ENCODE data around the gene CD53.

The CD53 gene

GRCh38 chr1:110856410-110856809 is 16.5 kb upstream of the CD53 start:
- Histone ChIP-seq H3K9ac (ENCODE audit: low read length) (no peak overlapping the region), H2BK120ac (ENCODE audit: low read depth, low read length) (no peak overlapping the region), H3K36me3 (ENCODE audit: control insufficient read depth in 1 of 2, insufficient read depth in 2 of 2, low read depth in 1 of 2, low read length in 2 of 2) (no peaks in the 10 kb centered on the region), H2AFZ (ENCODE audit: low read depth, low read length) (no peak overlapping the region), H3K79me1 (replicated peaks; ENCODE audit: low read length, poor library complexity, severe bottlenecking) (no peaks in the 10 kb centered on the region), H2BK12ac (ENCODE audit: low read length in 2 of 2) (no peak overlapping the region), H3K4me2 (ENCODE audit: low read length, poor library complexity, severe bottlenecking) (no peak overlapping the region), H3K9me3 (ENCODE audit: control insufficient read depth, low read length) (no peaks in the 10 kb centered on the region), H2AK5ac (ENCODE audit: low read length, severe bottlenecking) (no peak overlapping the region), H3K14ac (ENCODE audit: low read length in 2 of 2) (no peak overlapping the region), H3K4me1 (ENCODE audit: control insufficient read depth, insufficient read depth, low read depth, low read length) (no peaks in the 10 kb centered on the region), H2BK5ac (ENCODE audit: low read depth, low read length, poor library complexity, severe bottlenecking) (no peak overlapping the region), H3K4me3 (ENCODE audit: insufficient read depth in 1 of 2, low read depth in 1 of 2, low read length in 2 of 2) (no peak overlapping the region), H3K4ac (ENCODE audit: low read depth in 1 of 2, low read length in 2 of 2) (no peak overlapping the region), H3K18ac (ENCODE audit: low read depth in 1 of 2, low read length in 2 of 2) (no peak overlapping the region), H3K27me3 (ENCODE audit: control insufficient read depth in 1 of 2, insufficient read depth in 1 of 2, low read length in 2 of 2) (peaks cover 0 to 3% of the 10 kb centered on the region in 2 experiments), H3K23ac (ENCODE audit: low read length in 2 of 2) (no peak overlapping the region), H3K27ac (ENCODE audit: low read length, poor library complexity, severe bottlenecking) (no peak overlapping the region), H2BK15ac (ENCODE audit: low read depth, poor library complexity, severe bottlenecking) (no peak overlapping the region), H4K91ac (ENCODE audit: low read length) (no peak overlapping the region), H4K8ac (ENCODE audit: low read length) (no peak overlapping the region)
- WGBS, result 73% methylated on average over 2 of the region's 2 CpGs
- no peak for DNase-seq

- no peaks in the 10 kb centered on the region for H3K27me3 ChIP-seq (ENCODE audit: control insufficient read depth in 1 of 2, insufficient read depth in 1 of 2, low read length in 2 of 2)
- no peak overlapping the region for H3K27ac ChIP-seq (ENCODE audit: low read length, poor library complexity, severe bottlenecking)
- H2BK120ac ChIP-seq (ENCODE audit: low read depth, low read length), result no peak overlapping the region
- H2AFZ ChIP-seq (ENCODE audit: low read depth, low read length), result no peak overlapping the region
- no peak overlapping the region for H3K4ac ChIP-seq (ENCODE audit: low read depth in 1 of 2, low read length in 2 of 2)
- no peak overlapping the region for H4K8ac ChIP-seq (ENCODE audit: low read length)
- no peak overlapping the region for H2BK12ac ChIP-seq (ENCODE audit: low read length in 2 of 2)
- H3K4me2 ChIP-seq (ENCODE audit: low read length, poor library complexity, severe bottlenecking), result no peak overlapping the region
- no peak overlapping the region for H3K23ac ChIP-seq (ENCODE audit: low read length in 2 of 2)
- no peaks in the 10 kb centered on the region for H3K9me3 ChIP-seq (ENCODE audit: control insufficient read depth, low read length)
- no peak overlapping the region for H2BK5ac ChIP-seq (ENCODE audit: low read depth, low read length, poor library complexity, severe bottlenecking)
- H2AK5ac ChIP-seq (ENCODE audit: low read length, severe bottlenecking), result no peak overlapping the region
- no peak overlapping the region for H3K4me3 ChIP-seq (ENCODE audit: insufficient read depth in 1 of 2, low read depth in 1 of 2, low read length in 2 of 2)
- H3K4me1 ChIP-seq (ENCODE audit: control insufficient read depth, insufficient read depth, low read depth, low read length), result no peaks in the 10 kb centered on the region
- H3K36me3 ChIP-seq (ENCODE audit: control insufficient read depth in 1 of 2, insufficient read depth in 2 of 2, low read depth in 1 of 2, low read length in 2 of 2), result no peaks in the 10 kb centered on the region
- DNase-seq, result no peak
- H3K9ac ChIP-seq (ENCODE audit: low read length), result no peak overlapping the region
- no peak overlapping the region for H2BK15ac ChIP-seq (ENCODE audit: low read depth, poor library complexity, severe bottlenecking)
- no peak overlapping the region for H3K14ac ChIP-seq (ENCODE audit: low read length in 2 of 2)
- H3K79me1 ChIP-seq (replicated peaks; ENCODE audit: low read length, poor library complexity, severe bottlenecking), result no peaks in the 10 kb centered on the region
- no peak overlapping the region for H3K18ac ChIP-seq (ENCODE audit: low read depth in 1 of 2, low read length in 2 of 2)
- WGBS, result 46% methylated on average over 6 of the region's 7 CpGs
- H4K91ac ChIP-seq (ENCODE audit: low read length), result no peak overlapping the region
These were observed 14.7 kb upstream of the CD53 start for GRCh38 chr1:110857964-110858948.

GRCh38 chr1:110859062-110859461 is 13.9 kb upstream of the CD53 start:
- H3K4ac ChIP-seq (ENCODE audit: low read depth in 1 of 2, low read length in 2 of 2), result no peak overlapping the region
- H2BK5ac ChIP-seq (ENCODE audit: low read depth, low read length, poor library complexity, severe bottlenecking), result peak overlapping the region; percentile 38
- no peak overlapping the region for H3K4me2 ChIP-seq (ENCODE audit: low read length, poor library complexity, severe bottlenecking)
- no peak overlapping the region for H3K4me3 ChIP-seq (ENCODE audit: insufficient read depth in 1 of 2, low read depth in 1 of 2, low read length in 2 of 2)
- H4K8ac ChIP-seq (ENCODE audit: low read length), result no peak overlapping the region
- no peak overlapping the region for H2BK120ac ChIP-seq (ENCODE audit: low read depth, low read length)
- no peak overlapping the region for H2AFZ ChIP-seq (ENCODE audit: low read depth, low read length)
- no peak overlapping the region for H2BK15ac ChIP-seq (ENCODE audit: low read depth, poor library complexity, severe bottlenecking)
- H3K4me1 ChIP-seq (ENCODE audit: control insufficient read depth, insufficient read depth, low read depth, low read length), result no peaks in the 10 kb centered on the region
- no peaks in the 10 kb centered on the region for H3K9me3 ChIP-seq (ENCODE audit: control insufficient read depth, low read length)
- no peak for DNase-seq
- no peak overlapping the region for H3K14ac ChIP-seq (ENCODE audit: low read length in 2 of 2)
- H3K9ac ChIP-seq (ENCODE audit: low read length), result no peak overlapping the region
- no peak overlapping the region for H3K18ac ChIP-seq (ENCODE audit: low read depth in 1 of 2, low read length in 2 of 2)
- no peaks in the 10 kb centered on the region for H3K27me3 ChIP-seq (ENCODE audit: control insufficient read depth in 1 of 2, insufficient read depth in 1 of 2, low read length in 2 of 2)
- no peaks in the 10 kb centered on the region for H3K36me3 ChIP-seq (ENCODE audit: control insufficient read depth in 1 of 2, insufficient read depth in 2 of 2, low read depth in 1 of 2, low read length in 2 of 2)
- no peak overlapping the region for H2BK12ac ChIP-seq (ENCODE audit: low read length in 2 of 2)
- no peaks in the 10 kb centered on the region for H3K79me1 ChIP-seq (replicated peaks; ENCODE audit: low read length, poor library complexity, severe bottlenecking)
- H2AK5ac ChIP-seq (ENCODE audit: low read length, severe bottlenecking), result no peak overlapping the region
- WGBS, result 47% methylated on average over 2 of the region's 2 CpGs
- H4K91ac ChIP-seq (ENCODE audit: low read length), result no peak overlapping the region
- no peak overlapping the region for H3K27ac ChIP-seq (ENCODE audit: low read length, poor library complexity, severe bottlenecking)
- H3K23ac ChIP-seq (ENCODE audit: low read length in 2 of 2), result no peak overlapping the region

DNA sequence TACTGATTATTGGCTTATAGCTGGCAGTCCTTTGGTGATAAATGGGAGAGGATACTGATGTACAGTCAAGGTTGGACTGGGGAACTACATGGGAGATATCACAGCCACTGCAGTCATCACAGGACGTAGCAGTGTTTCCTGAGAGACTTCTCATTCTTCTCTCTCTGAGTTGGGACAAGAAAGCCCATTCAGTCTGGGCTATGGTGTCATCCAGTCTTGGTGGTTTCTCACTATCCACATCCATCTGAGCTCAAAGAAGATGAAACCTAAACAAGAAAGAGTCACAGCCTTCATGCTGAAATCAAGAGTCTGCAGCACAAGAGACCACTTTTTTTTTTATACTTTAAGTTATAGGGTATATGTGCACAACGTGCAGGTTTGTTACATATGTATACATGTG is 12.8 kb upstream of the CD53 start:
- Histone ChIP-seq H3K79me1 (replicated peaks; ENCODE audit: low read length, poor library complexity, severe bottlenecking) (no peaks in the 10 kb centered on the region), H3K4me2 (ENCODE audit: low read length, poor library complexity, severe bottlenecking) (no peak overlapping the region), H3K36me3 (ENCODE audit: control insufficient read depth in 1 of 2, insufficient read depth in 2 of 2, low read depth in 1 of 2, low read length in 2 of 2) (no peaks in the 10 kb centered on the region), H2BK120ac (ENCODE audit: low read depth, low read length) (no peak overlapping the region), H3K4ac (ENCODE audit: low read depth in 1 of 2, low read length in 2 of 2) (no peak overlapping the region), H2AK5ac (ENCODE audit: low read length, severe bottlenecking) (no peak overlapping the region), H2BK5ac (ENCODE audit: low read depth, low read length, poor library complexity, severe bottlenecking) (no peak overlapping the region), H3K14ac (ENCODE audit: low read length in 2 of 2) (no peak overlapping the region), H3K9ac (ENCODE audit: low read length) (no peak overlapping the region), H2AFZ (ENCODE audit: low read depth, low read length) (no peak overlapping the region), H3K18ac (ENCODE audit: low read depth in 1 of 2, low read length in 2 of 2) (no peak overlapping the region), H4K8ac (ENCODE audit: low read length) (no peak overlapping the region), H3K4me1 (ENCODE audit: control insufficient read depth, insufficient read depth, low read depth, low read length) (no peaks in the 10 kb centered on the region), H3K23ac (ENCODE audit: low read length in 2 of 2) (no peak overlapping the region), H4K91ac (ENCODE audit: low read length) (no peak overlapping the region), H2BK15ac (ENCODE audit: low read depth, poor library complexity, severe bottlenecking) (no peak overlapping the region), H3K27me3 (ENCODE audit: control insufficient read depth in 1 of 2, insufficient read depth in 1 of 2, low read length in 2 of 2) (no peaks in the 10 kb centered on the region), H2BK12ac (ENCODE audit: low read length in 2 of 2) (no peak overlapping the region), H3K4me3 (ENCODE audit: insufficient read depth in 1 of 2, low read depth in 1 of 2, low read length in 2 of 2) (no peak overlapping the region), H3K27ac (ENCODE audit: low read length, poor library complexity, severe bottlenecking) (no peak overlapping the region), H3K9me3 (ENCODE audit: control insufficient read depth, low read length) (no peaks in the 10 kb centered on the region)
- no peak for DNase-seq
- WGBS, result 63% methylated on average over 1 of the region's 2 CpGs
